Trophoblast cell (in vitro differentiated cells and primary cell): ENCODE results near the gene KIFAP3.

Experiments
- DNase-seq, 2 donors: peaks; one replicate each; pipeline ENCODE4 v3.0.0-alpha.2; 2016
- H2AFZ ChIP-seq: 2 replicates; pipeline ENCODE4 v1.6.1; 2013; ENCODE audit warnings: low read length, moderate library complexity, mild to moderate bottlenecking; ENCODE audit not compliant: insufficient read depth, poor library complexity
- H2AK5ac ChIP-seq: 2 replicates; pipeline ENCODE4 v1.6.1; 2013; ENCODE audit warnings: mild to moderate bottlenecking, low read length
- H2BK120ac ChIP-seq: 2 replicates; pipeline ENCODE4 v1.6.1; 2013; ENCODE audit warnings: low read length, mild to moderate bottlenecking, moderate library complexity; ENCODE audit not compliant: insufficient read depth, poor library complexity
- H2BK12ac ChIP-seq: 2 replicates; pipeline ENCODE4 v1.6.1; 2013; ENCODE audit warnings: mild to moderate bottlenecking, low read length, moderate library complexity
- H2BK5ac ChIP-seq: 2 replicates; pipeline ENCODE4 v1.6.1; 2013; ENCODE audit warnings: low read length, low read depth, moderate library complexity, mild to moderate bottlenecking; ENCODE audit not compliant: poor library complexity
- H3K14ac ChIP-seq: 2 replicates; pipeline ENCODE4 v1.6.1; 2013; ENCODE audit warnings: mild to moderate bottlenecking, low read length
- H3K18ac ChIP-seq: 2 replicates; pipeline ENCODE4 v1.6.1; 2013; ENCODE audit warnings: mild to moderate bottlenecking, low read length
- H3K23ac ChIP-seq: 2 replicates; pipeline ENCODE4 v1.6.1; 2013; ENCODE audit warnings: low read length
- H3K27ac ChIP-seq: 2 replicates; pipeline ENCODE4 v1.5.1; 2013; ENCODE audit warnings: low read depth, mild to moderate bottlenecking, inconsistent platforms, low read length, moderate library complexity
- H3K27me3 ChIP-seq: 2 replicates; pipeline ENCODE4 v1.6.1; 2013; ENCODE audit warnings: inconsistent platforms, mild to moderate bottlenecking, low read length, moderate library complexity; ENCODE audit not compliant: insufficient read depth
- H3K36me3 ChIP-seq, 2 experiments: 1 replicate in 1 of 2; 2 replicates in 1 of 2; pipeline ENCODE4 v1.6.1; 2013; ENCODE audit warnings: low read length in 2 of 2, mild to moderate bottlenecking in 2 of 2, moderate library complexity in 1 of 2; ENCODE audit not compliant: insufficient read depth in 2 of 2, control insufficient read depth in 1 of 2
- H3K4ac ChIP-seq: 2 replicates; pipeline ENCODE4 v1.6.1; 2013; ENCODE audit warnings: low read depth, mild to moderate bottlenecking, low read length, moderate library complexity
- H3K4me1 ChIP-seq, 2 experiments: 1 replicate in 1 of 2; 2 replicates in 1 of 2; pipeline ENCODE4 v1.6.1; 2013; ENCODE audit warnings: low read length in 2 of 2, mild to moderate bottlenecking in 2 of 2, moderate library complexity in 1 of 2; ENCODE audit not compliant: insufficient read depth in 2 of 2, control insufficient read depth in 1 of 2
- H3K4me2 ChIP-seq: 2 replicates; pipeline ENCODE4 v1.6.1; 2013; ENCODE audit warnings: inconsistent platforms, mild to moderate bottlenecking, low read length, moderate library complexity
- H3K4me3 ChIP-seq: 2 replicates; pipeline ENCODE4 v1.5.1; 2013; ENCODE audit warnings: mild to moderate bottlenecking, low read depth, low read length, inconsistent platforms
- H3K79me1 ChIP-seq: one replicate; pipeline ENCODE4 v1.6.1; 2013; ENCODE audit warnings: low read length
- H3K79me2 ChIP-seq: 2 replicates; pipeline ENCODE4 v1.6.1; 2013; ENCODE audit warnings: low read length, mild to moderate bottlenecking; ENCODE audit not compliant: control insufficient read depth, insufficient read depth, poor library complexity
- H3K9ac ChIP-seq: 2 replicates; pipeline ENCODE4 v1.6.1; 2013; ENCODE audit warnings: mild to moderate bottlenecking, low read length
- H3K9me3 ChIP-seq: 2 replicates; pipeline ENCODE4 v1.6.1; 2013; ENCODE audit warnings: low read depth, mild to moderate bottlenecking, control low read depth, inconsistent platforms, low read length; ENCODE audit not compliant: insufficient read depth
- H4K12ac ChIP-seq: 2 replicates; pipeline ENCODE4 v1.6.1; 2013; ENCODE audit warnings: low read depth, mild to moderate bottlenecking, low read length, moderate library complexity
- H4K8ac ChIP-seq: 2 replicates; pipeline ENCODE4 v1.6.1; 2013; ENCODE audit warnings: low read depth, mild to moderate bottlenecking, low read length, moderate library complexity
- H4K91ac ChIP-seq: one replicate; pipeline ENCODE4 v1.6.1; 2013; ENCODE audit warnings: low read depth, mild to moderate bottlenecking, low read length, moderate library complexity
- WGBS: extraction: QIAGEN DNeasy Blood & Tissue Kit; methylation state at CpG from one replicate; pipeline ENCODE4 v1.1.7; 2013; ENCODE audit warnings: missing lambda C conversion rate; ENCODE audit not compliant: insufficient read length, insufficient coverage; ENCODE audit errors: extremely low coverage; 5-methylcytosine and 5-hydroxymethylcytosine counted together

Gene KIFAP3

DNA sequence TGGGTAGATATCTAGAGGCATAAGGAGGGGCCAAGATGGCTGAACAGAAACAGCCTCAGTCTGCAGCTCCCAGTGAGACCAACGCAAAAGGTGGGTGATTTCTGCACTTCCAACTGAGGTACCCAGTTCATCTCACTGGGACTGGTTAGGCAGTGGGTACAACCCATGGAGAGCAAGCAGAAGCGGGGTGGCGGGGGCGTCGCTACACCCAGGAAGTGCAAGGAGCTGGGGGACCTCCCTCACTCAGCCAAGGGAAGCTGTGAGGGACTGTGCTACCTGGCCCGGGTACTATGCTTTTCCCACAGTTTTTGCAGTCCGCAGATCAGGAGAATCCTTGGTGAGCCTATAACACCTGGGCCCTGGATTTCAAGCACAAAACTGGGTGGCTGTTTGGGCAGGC lies 26.0 kb downstream of the KIFAP3 start:
- WGBS = no CpG with 5 or more reads among the region's 7 CpGs
- no peak overlapping the region for H2BK120ac ChIP-seq

DNA sequence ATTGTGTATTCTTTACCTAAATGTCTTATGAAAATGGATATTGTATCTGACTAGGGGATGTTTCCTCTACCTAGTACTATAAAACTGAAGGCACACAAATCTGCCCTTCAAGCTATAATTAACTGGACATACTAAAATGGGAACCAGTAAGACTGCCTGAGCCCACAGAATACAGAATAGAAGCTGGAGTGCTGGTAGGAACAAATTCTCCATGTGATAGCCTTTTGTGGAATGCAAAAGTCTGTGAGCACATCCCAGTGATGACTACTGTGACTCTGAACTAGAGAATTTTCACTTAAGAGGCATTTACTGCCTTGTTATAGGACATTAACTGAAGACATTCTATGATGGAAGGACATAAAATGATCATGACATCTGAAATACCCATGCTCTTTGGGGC lies 30.3 kb downstream of the KIFAP3 start:
- no peak overlapping the region for H4K91ac ChIP-seq
- H3K4me2 ChIP-seq = no peak overlapping the region
- no peak overlapping the region for H2BK5ac ChIP-seq
- H3K14ac ChIP-seq = no peak overlapping the region
- no peak overlapping the region for H3K4me3 ChIP-seq
- no peaks in the 10 kb centered on the region for H3K9me3 ChIP-seq
- H3K4me1 ChIP-seq = peaks cover under 1 to 3% of the 10 kb centered on the region in 2 experiments
- no peak overlapping the region for H4K8ac ChIP-seq
- H3K36me3 ChIP-seq = peaks cover 11 to 14% of the 10 kb centered on the region in 2 experiments
- H3K27ac ChIP-seq = no peak overlapping the region
- no peak overlapping the region for H3K23ac ChIP-seq
- H2AFZ ChIP-seq = no peak overlapping the region
- H4K12ac ChIP-seq = no peak overlapping the region
- peak; percentile 1 to 52 for DNase-seq
- H3K18ac ChIP-seq = no peak overlapping the region
- no peak overlapping the region for H2BK12ac ChIP-seq
- no peak overlapping the region for H3K4ac ChIP-seq
- H3K9ac ChIP-seq = no peak overlapping the region
- H2BK120ac ChIP-seq = no peak overlapping the region
- no peak overlapping the region for H2AK5ac ChIP-seq
- no peaks in the 10 kb centered on the region for H3K27me3 ChIP-seq
- peaks cover under 1% of the 10 kb centered on the region for H3K79me1 ChIP-seq
- H3K79me2 ChIP-seq = no peaks in the 10 kb centered on the region

More for the DNA sequence above, 26.0 kb downstream of the KIFAP3 start:
- no peak overlapping the region for H3K9ac ChIP-seq
- H3K4me3 ChIP-seq = no peak overlapping the region
- no peaks in the 10 kb centered on the region for H3K27me3 ChIP-seq
- peaks cover 6 to 10% of the 10 kb centered on the region in 2 experiments for H3K36me3 ChIP-seq
- no peak overlapping the region for H4K12ac ChIP-seq
- H3K14ac ChIP-seq = no peak overlapping the region
- no peak overlapping the region for H2AFZ ChIP-seq
- H3K4ac ChIP-seq = no peak overlapping the region
- no peak overlapping the region for H2BK5ac ChIP-seq
- H4K8ac ChIP-seq = no peak overlapping the region
- no peak for DNase-seq
- no peak overlapping the region for H4K91ac ChIP-seq
- H3K9me3 ChIP-seq = no peaks in the 10 kb centered on the region
- peaks cover 5% of the 10 kb centered on the region for H3K79me1 ChIP-seq
- H2AK5ac ChIP-seq = no peak overlapping the region
- H3K27ac ChIP-seq = no peak overlapping the region
- no peaks in the 10 kb centered on the region for H3K79me2 ChIP-seq
- H3K23ac ChIP-seq = no peak overlapping the region
- H3K18ac ChIP-seq = peak overlapping the region; percentile 86
- no peak overlapping the region for H3K4me2 ChIP-seq
- peaks cover 5 to 7% of the 10 kb centered on the region in 2 experiments for H3K4me1 ChIP-seq
- H2BK12ac ChIP-seq = peak overlapping the region; percentile 9

DNA sequence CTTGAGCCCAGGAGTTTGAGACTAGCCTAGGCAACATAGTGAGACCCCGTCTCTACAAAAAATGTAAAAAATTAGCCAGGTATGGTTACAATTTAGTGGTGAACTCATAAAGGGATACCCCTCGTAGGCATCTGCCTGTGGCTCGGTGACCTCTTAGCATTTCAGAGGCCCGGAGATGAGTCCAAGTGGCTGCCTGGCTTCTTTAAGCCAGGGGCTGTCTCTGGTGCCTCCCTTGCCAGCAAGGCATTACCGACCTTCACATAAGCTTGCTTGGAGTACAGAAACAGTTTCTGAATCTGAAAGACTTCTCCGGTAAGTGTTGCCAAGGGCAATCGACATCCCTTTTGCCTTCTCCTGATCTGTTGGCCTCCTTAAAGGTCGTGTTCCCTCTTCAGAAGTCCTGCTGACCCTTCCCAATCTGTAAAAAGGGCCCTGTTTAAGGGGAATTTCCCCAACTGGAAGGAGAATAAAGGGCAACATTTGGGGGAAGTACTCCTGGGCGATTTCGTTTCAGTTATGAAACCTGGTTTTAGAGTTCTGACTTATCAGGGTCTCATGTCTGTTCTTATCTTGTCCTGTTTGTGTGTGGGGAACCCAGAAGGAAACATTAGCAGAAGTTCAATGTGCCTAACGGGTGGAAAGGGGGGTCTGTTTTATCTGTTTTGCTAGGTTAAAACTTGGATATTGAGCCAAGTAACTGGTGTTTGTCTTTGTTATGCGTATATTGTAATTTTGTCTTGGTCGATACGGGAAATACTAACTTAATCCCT lies 32.9 kb downstream of the KIFAP3 start:
- Histone ChIP-seq H3K14ac (no peak overlapping the region), H3K4ac (no peak overlapping the region), H3K9me3 (no peaks in the 10 kb centered on the region), H3K27me3 (no peaks in the 10 kb centered on the region), H3K4me2 (no peak overlapping the region), H2BK12ac (no peak overlapping the region), H2AFZ (no peak overlapping the region), H3K18ac (no peak overlapping the region), H2AK5ac (no peak overlapping the region), H3K36me3 (peaks cover 8 to 10% of the 10 kb centered on the region in 2 experiments), H3K27ac (no peak overlapping the region), H2BK120ac (no peak overlapping the region), H3K79me1 (no peaks in the 10 kb centered on the region), H3K4me3 (no peak overlapping the region), H3K9ac (no peak overlapping the region), H4K91ac (no peak overlapping the region), H3K4me1 (no peaks in the 10 kb centered on the region), H3K23ac (no peak overlapping the region), H4K8ac (no peak overlapping the region), H2BK5ac (no peak overlapping the region), H4K12ac (no peak overlapping the region), H3K79me2 (no peaks in the 10 kb centered on the region)
- no peak for DNase-seq
- no CpG with 5 or more reads among the region's 14 CpGs for WGBS

DNA sequence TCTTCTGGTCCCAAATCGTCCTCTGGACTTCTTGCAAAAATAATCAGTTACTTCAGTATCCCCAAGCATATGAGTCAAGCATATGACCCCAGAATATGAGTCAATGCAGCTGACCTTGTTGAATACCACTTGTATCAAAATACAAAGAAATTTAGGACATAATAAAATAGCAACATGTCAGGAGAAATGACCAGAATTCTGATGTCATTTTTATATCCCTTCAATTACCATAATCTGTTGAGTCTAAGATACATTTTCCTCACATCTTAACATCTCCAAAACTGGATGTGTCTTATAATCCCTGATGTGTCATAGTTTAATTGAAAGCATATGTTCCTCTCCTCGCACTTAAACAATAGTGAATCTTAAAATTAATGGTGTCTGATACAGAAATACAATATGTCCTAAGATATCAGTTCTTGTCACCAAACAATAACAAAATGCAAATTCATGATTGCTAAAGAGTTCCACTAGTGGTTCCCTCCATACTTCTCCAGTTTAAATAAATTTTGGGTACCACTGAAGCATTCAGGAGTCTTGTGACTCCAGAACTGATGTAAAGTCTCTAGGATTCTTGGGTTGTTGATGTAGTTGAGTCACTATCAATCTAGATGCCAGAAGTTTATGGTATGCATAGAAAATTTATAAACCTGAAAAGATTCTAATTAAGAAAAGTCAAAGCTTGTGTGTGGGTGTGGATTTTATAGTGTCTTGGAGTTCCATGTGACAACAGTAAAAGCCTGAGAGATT lies 41.8 kb downstream of the KIFAP3 start:
- no peak overlapping the region for H2BK120ac ChIP-seq
- peaks cover 7% of the 10 kb centered on the region in 2 experiments for H3K36me3 ChIP-seq
- H2BK5ac ChIP-seq = no peak overlapping the region
- no peak overlapping the region for H3K18ac ChIP-seq
- H3K27ac ChIP-seq = no peak overlapping the region
- no peaks in the 10 kb centered on the region for H3K27me3 ChIP-seq
- H3K79me2 ChIP-seq = no peaks in the 10 kb centered on the region
- H4K12ac ChIP-seq = no peak overlapping the region
- H3K4me2 ChIP-seq = no peak overlapping the region
- H3K14ac ChIP-seq = no peak overlapping the region
- H3K4me3 ChIP-seq = no peak overlapping the region
- no peak overlapping the region for H2AK5ac ChIP-seq
- no peak overlapping the region for H3K9ac ChIP-seq
- no peaks in the 10 kb centered on the region for H3K9me3 ChIP-seq
- H4K91ac ChIP-seq = no peak overlapping the region
- H4K8ac ChIP-seq = no peak overlapping the region
- DNase-seq = no peak
- H3K4ac ChIP-seq = no peak overlapping the region
- WGBS = no CpG with 5 or more reads among the region's 2 CpGs
- H3K4me1 ChIP-seq = no peaks in the 10 kb centered on the region
- H3K79me1 ChIP-seq = no peaks in the 10 kb centered on the region
- H3K23ac ChIP-seq = no peak overlapping the region
- no peak overlapping the region for H2AFZ ChIP-seq
- no peak overlapping the region for H2BK12ac ChIP-seq
